HG03159 (cell line): ENCODE results near the gene FANCE.

ENCODE experiments used
- ATAC-seq: cut with Tn5 transposase; IDR thresholded peaks from one replicate; pipeline ENCODE4 v1.9.1; 2021; ENCODE audit warnings: mild to moderate bottlenecking, moderate library complexity; ENCODE audit not compliant: unreplicated experiment

FANCE gene

DNA sequence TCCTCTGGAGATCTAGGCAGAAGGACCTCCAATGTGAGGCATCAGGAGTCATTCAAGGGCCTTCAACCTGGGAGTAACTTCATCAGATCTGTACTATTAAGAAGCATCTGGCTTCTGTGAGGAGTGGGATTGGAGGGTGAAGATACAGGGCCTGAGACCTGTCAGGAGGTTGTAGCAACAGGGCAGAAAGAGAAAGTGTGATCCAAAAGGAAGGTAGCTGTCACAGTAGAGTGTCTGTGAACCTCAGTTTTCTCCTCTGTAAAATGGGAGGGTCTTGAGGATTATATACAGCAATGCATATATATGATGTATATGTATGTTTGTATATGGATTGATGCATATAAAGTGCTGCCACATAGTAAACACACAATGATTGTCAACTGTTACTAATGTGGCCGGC is 13.5 kb downstream of the FANCE start:
- no peak for ATAC-seq

DNA sequence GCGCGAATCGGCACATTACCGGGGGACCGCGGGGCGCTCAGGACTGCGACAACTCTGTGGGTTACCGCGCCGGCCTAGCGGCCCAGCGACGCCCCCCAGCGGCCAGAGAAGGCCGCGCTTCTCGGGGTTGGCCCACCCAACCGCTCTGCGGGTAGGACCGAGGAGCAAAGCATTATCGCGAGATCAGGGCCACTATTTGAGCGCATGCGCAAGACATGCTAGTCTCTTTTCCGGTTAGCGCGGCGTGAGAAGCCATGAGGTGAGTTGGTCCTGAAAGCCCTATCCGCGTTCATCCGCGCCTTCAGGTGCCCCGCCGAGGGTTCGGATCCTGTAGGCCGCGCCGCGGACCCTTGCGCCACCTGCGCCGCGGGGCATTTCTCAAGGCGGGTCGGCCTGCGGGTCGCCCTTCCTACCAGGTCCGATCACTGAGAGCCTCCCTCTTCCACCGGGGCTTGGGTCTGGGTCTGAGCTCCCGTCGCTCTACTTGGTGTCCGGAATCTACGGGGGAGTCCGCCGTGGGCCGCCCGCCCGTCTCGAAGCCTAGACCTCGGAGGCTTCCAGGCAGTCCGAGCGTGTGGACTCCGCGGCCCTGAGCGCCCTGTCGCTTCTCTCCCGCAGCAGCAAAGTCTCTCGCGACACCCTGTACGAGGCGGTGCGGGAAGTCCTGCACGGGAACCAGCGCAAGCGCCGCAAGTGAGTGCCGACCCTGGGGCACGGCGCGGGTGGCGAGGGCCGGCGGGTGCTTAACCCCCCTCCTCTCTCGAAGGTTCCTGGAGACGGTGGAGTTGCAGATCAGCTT is 16.2 kb downstream of the FANCE start, which contains the start of gene RPL10A:
TSS of gene RPL10A (plus strand) at position 221 of the 799 bp plus-strand sequence. CDS start at position 255, 34 bp downstream.
- ATAC-seq = peak; percentile 74

DNA sequence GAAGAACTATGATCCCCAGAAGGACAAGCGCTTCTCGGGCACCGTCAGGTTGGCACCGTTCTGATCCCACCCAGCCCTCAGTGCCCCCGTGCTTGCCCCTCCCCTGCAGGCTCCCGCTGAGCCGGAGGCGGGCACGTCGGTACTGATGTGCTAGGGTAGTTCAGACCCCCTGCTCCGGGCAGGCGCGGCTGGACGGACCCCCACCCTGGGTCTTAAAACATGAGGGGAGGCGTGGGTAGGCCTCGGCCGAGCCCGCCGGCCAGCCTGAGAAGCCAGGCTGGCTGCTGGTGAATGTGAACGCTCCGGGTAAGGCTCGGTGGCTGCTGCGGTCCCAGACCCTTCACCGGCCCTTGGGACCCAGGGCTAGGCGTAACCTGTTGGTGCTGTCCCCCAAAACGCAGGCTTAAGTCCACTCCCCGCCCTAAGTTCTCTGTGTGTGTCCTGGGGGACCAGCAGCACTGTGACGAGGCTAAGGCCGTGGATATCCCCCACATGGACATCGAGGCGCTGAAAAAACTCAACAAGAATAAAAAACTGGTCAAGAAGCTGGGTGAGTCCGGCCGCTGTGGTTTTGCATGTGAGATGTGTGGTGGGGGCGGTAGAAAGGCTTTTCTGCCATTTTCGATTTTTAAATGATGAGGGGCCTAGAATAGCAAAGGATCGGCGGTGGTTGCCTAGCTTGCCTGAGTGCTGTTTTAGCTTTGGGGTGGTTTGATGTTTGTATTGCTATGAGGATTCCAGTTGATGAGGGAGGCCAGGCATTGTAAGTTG is 17.0 kb downstream of the FANCE start:
- ATAC-seq = no peak

DNA sequence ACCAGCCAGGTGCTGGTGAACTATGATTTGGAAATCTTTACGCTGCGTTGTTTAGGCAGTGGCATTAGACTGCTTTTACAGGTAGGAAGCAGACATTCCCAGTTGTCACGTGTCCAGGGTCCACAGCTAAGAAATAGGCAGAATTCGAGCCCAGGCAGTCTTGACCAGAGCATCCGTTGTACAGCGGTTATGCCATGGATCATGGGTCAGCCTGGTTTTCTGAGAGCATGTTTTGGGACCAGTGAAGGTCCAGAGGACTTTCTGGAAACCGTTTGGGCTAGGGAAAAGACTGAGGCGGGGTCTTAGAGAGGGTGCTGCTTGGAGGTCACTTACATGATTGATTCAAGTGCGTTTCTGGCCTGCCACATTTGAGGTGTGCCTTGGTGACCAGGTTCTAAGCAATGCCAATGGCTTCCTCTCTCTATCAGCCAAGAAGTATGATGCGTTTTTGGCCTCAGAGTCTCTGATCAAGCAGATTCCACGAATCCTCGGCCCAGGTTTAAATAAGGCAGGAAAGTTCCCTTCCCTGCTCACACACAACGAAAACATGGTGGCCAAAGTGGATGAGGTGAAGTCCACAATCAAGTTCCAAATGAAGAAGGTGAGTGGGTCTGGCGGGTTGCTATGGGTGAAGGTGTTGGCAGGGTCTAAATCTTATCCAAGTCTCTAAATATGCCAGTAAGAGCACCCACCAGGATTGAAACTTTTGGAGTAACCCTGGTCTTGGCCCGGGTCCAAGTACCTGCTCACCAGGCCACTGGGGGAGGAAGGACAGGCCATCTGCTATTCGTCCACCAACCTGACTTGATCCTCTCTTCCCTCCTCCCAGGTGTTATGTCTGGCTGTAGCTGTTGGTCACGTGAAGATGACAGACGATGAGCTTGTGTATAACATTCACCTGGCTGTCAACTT is 17.9 kb downstream of the FANCE start:
- no peak for ATAC-seq

DNA sequence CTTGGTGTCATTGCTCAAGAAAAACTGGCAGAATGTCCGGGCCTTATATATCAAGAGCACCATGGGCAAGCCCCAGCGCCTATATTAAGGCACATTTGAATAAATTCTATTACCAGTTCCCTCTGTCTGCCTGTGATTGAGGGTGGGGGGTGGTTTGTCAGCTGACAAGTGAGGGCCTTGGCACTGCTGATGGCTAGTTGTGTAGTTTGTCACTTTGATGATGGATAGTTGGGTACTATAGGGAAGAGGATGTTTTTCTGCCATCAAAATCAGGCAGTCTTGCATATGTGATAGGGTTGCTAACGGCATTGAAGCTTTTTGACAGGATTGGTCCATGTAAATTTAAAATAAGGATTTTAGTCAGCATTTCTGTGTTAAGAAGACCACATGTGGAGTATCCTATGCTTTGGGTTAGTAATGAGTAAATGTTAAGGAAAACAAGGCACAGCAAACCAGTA is 18.6 kb downstream of the FANCE start:
- ATAC-seq = no peak

DNA sequence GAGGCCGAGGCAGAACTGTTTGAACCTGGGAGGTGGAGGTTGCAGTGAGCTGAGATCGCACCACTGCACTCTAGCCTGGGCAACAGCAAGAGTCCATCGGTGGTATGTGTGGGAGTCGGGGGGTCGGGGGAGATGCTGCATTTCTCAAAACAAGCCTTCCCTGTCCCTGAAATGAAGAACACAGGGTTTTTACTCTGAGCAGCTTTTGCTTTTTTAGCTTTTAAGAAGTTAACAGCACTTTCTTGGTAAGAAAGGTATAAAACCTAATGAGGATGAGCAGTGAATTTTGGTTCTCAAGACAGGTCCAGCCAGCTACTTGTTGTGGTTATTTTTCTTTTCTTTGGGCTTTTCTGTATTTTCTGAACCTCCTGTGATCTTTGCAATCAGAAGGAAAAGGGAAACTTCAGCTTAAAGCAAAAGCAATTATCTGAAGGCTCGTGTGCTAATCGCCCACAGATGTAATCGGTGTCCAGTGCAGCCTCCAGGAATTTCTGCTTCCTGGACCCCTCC is 19.8 kb downstream of the FANCE start:
- ATAC-seq = no peak

DNA sequence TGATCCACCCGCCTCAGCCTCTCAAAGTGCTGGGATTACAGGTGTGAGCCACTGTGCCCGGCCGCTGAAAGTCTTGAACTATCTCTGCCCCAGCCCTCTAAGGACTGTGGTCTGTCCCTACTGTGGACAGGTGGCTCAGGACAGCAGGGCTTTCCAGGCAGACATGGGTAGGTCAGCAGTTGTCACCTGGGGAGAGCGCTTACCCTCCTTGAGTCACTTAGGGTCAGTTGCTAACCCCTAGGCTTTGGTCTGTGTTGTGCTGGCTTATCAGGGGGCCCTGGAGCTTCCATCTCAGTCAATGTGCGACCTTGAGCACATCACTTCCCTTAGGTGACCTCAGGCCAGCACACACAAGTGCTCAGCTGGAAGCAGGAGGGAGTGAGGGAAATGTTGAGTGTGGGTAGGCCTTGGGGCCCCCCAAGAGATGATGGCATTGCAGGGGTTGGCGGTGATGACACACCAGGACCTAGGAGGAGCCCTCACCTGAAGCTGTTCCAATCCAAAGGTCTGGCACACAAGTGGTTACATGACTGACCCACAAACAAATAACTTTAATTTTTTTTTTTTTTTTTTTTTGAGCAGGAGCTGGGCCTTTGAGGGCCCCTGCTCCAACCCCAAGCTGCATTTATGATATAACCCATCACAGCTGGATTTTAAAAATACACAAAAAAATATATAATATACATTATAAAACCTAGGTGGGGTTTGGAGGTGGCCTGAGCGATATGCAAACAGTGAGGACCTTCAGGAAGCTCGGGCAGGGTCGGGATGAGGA is 21.1 kb downstream of the FANCE start:
- ATAC-seq = no peak

DNA sequence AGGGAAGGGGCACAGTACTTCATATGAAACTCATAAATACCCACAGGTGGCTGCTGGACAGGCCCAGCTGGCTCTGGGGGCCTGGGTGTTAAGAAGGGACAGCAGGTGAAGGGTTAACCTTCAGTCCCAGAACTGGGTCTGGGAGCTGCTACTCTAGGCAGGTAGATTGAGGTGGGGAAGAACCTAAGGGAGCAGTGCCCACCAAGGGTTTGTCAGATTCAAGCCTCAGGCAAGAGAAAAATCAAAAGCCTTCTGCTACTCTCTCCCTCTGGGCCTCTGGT is 21.7 kb downstream of the FANCE start:
- no peak for ATAC-seq

DNA sequence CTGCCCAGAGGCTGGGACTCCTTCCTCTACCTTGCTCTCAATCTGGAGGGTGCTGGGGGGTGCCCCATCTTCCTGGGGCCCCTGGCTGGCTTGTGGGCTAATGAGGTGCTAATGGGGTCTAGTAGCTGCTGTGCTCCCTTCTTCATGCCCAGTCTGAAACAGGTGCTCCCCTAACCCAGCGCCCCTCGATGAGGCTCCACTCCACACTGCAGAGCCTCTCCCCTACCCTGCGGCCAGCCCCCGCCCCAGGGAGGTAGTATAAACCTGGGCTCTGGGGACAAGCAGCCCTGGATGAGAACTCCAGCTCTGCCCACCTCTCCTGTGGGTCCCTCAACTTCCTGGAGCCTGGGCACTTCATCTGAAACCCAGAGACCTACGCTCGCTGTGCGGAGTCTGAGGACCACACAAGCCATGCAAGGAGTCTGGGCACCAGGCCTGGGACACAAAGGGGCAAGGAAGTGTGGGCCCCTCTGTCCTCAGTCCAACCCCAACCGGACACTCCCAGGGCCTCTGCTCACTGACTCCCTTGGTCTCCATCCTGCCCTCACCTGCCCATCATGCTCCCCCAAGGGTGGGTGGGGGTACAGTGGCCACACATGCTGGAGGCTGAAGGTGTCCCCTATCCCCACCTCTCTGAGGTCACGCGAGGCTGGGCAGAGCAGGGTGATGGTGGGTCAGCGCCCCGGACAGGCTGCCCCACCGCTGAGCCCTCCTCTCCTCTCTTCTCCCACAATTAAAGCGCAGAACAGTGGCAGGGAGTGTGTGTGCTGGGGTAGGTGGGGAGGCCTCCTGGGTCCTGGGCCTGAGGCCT is 22.2 kb downstream of the FANCE start:
- ATAC-seq = no peak

DNA sequence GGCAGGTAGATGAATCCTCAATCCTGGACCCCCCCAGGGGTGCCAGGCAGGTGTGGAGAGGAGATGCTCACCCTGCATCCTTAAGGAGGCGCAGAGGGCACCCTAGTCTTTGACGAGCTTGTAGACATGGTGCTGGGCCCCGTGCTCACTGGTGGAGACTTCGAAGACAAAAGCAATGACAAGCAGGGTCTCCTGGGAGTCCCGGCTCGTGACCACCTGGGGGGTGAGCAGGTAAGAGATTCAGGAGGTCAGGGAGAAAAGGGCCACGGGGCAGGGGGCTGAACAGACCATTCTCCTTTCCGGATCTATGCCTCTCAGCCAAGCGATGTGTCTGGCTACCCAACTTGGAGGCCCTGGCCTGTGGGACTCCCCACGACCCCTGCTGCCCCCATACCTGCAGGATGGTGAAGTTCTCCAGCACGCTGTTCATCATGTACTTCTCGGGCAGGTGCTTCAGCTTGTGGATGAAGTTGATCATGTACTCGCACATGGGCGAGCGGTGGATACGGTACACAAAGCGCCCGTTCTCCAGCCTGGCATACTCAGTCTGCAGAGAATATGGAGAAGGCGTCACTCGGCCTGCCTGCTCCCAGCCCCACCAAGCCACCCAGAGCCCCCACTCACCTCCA is 22.9 kb downstream of the FANCE start:
- no peak for ATAC-seq

DNA sequence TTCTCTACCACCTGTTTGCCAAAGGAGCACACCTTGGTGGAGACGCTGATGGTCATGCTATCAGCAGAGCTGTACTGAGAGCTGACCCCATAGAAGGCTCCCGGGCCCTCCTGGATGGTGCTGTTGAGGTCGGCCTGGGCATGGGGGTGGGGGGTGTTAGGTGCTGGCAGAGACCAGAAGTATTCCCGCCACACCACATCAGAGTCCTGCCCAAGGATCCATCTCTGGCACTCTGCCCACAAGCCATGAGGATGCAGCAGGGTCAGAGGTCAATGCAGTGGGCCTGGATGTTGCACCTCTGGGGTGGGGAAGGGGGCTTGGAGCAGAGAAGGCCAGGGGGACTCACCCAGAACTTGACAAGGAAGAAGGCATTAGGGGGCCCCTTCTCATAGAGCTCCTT is 23.4 kb downstream of the FANCE start:
- no peak for ATAC-seq

DNA sequence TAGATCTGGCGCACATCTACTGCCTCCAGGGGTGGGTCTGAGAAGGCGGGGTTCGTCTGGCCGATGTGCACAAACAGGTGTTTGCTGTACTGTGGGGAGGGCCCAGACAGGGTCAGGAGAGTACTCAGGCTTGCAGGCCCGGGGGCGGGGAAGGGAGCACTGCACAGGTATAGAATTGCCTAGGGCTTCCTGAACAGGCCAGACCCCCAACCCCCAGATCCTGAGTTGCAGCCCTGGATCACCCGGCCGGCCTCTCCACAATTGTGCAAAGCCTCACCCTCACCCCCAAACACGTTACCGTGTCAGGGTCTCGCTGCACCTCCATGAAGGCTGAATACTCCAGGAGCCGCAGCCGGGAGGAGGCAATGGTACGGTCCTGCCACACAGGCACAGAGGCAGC is 23.9 kb downstream of the FANCE start:
- no peak for ATAC-seq

DNA sequence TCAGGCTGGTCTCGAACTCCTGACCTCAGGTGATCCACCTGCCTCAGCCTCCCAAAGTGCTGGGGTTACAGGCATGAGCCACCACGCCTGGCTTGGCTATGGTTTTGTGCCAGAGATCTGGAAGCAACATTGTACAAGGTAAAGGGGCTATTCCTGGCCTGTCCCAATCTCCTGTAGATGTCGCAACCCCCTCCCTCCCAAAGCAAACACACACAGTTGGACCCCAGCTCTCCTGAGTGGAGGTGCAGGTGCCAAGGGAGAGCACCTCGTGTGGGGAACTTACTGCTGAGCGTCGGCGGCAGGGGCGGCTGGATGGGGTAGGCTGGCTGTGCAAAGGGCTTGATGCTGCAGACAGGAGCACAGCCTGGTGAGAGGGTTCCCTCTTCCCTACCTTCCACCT is 24.9 kb downstream of the FANCE start:
- no peak for ATAC-seq

DNA sequence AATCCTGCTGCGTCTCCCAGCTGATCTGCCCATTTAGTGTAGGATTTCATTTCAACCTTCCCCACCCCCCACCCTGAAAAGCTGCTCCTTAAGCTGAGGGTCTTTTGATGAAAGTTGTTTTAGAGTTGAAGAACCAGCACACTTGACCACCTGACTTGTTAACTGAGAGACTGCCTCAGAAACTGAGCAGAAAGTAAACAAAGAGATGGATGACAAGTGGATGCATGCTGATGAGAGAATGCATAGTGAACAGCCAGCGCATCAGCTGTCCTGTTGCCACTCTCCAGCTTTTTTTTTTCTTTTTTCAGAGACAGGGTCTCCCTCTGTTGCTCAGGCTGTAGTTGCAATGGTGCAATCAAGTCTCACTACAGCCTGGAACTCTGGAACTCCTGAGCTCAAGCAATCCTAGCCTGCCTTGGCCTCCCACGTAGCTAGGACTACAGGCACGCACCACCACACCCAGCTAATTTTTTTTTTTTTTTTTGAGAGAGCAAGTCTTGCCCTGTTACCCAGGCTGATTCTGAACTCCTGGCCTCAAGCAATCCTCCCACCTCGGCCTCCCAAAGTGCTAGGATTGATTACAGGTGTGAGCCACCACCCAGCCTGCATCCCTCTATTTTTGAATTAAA is 25.5 kb downstream of the FANCE start:
- no peak for ATAC-seq

DNA sequence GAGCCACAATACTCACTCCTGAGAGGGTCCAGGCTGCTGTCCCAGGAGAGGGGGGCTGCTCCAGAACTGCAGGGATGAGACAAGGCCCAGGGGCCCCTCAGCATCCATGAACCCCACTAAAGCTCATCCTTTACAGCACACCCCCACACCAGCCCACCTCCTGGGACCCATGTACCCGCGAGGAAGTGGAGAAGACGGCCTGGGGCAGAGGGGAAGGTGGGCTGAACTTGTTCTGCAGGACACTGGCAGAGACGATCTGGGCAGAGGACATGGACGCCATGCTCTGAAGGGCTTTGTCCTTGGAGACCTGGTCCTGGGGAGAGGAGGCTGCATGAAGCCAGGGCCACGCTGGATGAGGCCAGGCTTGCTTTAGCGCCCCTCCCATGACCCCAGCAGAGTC is 26.1 kb downstream of the FANCE start:
- no peak for ATAC-seq

DNA sequence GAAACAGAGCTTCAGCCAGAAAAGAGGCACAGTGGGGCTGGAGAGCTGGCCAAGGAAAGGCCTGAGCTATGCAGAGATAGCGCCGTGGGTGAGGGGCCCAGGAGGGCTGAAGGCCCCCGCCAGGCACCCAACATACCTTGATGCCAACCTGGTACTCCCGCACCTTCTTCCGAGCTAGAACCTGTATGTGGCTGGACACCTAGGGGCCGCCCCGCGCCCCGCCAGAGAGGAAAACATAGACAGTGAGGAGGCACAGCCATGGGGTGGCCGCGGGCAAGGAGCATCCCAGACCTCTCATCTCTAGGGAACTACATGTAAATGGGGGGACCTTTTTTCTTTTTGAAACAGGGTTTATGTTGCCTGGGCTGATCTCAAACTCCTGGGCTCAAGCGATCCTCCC is 28.0 kb downstream of the FANCE start:
- ATAC-seq = no peak

DNA sequence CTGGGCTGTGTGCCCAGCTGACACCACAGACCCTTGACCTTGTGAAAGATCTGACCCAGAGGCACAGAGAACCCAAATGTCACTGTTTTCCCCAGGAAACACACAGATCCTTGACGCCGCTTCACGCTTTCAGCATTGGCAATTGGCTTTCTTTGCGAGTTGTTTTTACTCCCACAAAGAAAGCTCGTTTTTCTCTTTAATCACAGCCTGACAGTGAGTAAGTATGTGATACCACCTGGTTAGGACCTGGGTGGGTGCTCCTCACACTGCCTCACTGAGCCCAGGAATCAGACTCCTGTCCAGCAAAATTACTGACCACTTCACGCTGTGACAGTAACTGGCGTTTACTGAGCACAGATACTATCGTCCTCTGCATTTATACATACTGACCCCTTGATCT is 29.1 kb downstream of the FANCE start:
- ATAC-seq = no peak

DNA sequence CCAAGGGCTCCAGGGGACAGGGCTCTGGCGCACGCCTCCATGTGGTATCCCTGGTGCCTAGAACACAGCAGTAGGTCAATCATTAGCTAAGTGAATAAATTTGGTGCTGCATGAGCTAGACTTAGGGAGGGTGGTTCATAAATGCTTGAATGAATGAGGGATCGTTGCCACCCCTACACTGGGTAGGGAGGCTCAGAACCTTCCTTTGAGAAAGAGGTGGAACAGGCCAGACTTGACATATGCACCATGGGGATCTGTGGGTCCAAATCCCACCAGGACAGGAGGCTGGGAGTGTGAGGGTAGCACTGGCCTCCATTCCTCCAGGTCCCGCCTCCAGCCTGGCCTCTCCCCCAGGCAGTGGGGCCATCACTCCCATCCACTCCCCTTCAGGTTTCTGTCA is 30.9 kb downstream of the FANCE start:
- no peak for ATAC-seq

DNA sequence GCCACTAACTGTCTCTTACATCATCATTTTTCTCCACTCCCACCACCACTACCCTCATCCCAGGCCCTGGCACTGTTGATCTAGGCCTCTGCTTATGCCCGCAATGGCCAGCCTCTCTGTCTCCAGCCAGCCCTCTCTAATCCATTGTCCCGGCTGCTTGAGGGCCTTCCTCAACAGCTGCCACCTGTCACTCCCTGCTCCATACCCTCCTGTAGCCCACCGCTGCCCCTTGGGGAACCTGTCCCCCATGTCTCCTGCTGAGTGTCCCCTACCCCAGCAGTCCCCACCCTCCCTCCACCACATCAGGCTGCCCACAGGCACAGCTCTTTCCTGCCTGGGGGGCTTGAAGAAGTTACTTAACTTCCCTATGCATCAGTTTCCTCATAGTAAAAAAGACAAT is 31.4 kb downstream of the FANCE start:
- no peak for ATAC-seq
